Measurements from ENCODE around the gene SNRNP48. TPM values are rescaled to one million over a fixed set of nuclear protein-coding genes. Genes with fewer than 3 reads are reported as not detected.

Gene SNRNP48
- total RNA-seq, 1 donor from 2014 or later, result 9.7 TPM

- Mint-ChIP-seq H3K36me3 (ENCODE audit: low read depth) (no peaks in the 10 kb centered on the region), H3K4me3 (ENCODE audit: unreplicated experiment) (no peak overlapping the region), H3K27ac (ENCODE audit: unreplicated experiment) (no peak overlapping the region), H3K27me3 (ENCODE audit: low read depth) (peaks cover 3% of the 10 kb centered on the region), H3K4me1 (ENCODE audit: low read depth) (peaks cover 12% of the 10 kb centered on the region), H3K9me3 (ENCODE audit: low read depth) (no peaks in the 10 kb centered on the region)
- DNase-seq (ENCODE audit: low spot score), result no peak
- TF ChIP-seq CTCF (IDR thresholded peaks at IDR 0.05), result no peak
Observed at GRCh38 chr6:7650878-7651277, 60.9 kb downstream of the SNRNP48 start.

- TF ChIP-seq CTCF (IDR thresholded peaks at IDR 0.05), result no peak
- peaks cover 9% of the 10 kb centered on the region for H3K4me1 Mint-ChIP-seq (ENCODE audit: low read depth)
- no peak overlapping the region for H3K27ac Mint-ChIP-seq (ENCODE audit: unreplicated experiment)
- H3K27me3 Mint-ChIP-seq (ENCODE audit: low read depth), result peaks cover 7% of the 10 kb centered on the region
- DNase-seq (ENCODE audit: low spot score), result no peak
- H3K36me3 Mint-ChIP-seq (ENCODE audit: low read depth), result no peaks in the 10 kb centered on the region
- H3K4me3 Mint-ChIP-seq (ENCODE audit: unreplicated experiment), result no peak overlapping the region
- H3K9me3 Mint-ChIP-seq (ENCODE audit: low read depth), result no peaks in the 10 kb centered on the region
Observed at GRCh38 chr6:7652957-7653356, 63.0 kb downstream of the SNRNP48 start.

GRCh38 chr6:7656355-7656754 is 66.4 kb downstream of the SNRNP48 start:
- Mint-ChIP-seq H3K27me3 (ENCODE audit: low read depth) (peaks cover 13% of the 10 kb centered on the region), H3K9me3 (ENCODE audit: low read depth) (no peaks in the 10 kb centered on the region), H3K27ac (ENCODE audit: unreplicated experiment) (no peak overlapping the region), H3K36me3 (ENCODE audit: low read depth) (no peaks in the 10 kb centered on the region), H3K4me1 (ENCODE audit: low read depth) (no peaks in the 10 kb centered on the region), H3K4me3 (ENCODE audit: unreplicated experiment) (no peak overlapping the region)
- no peak for DNase-seq (ENCODE audit: low spot score)
- no peak for TF ChIP-seq CTCF (IDR thresholded peaks at IDR 0.05)

- DNase-seq (ENCODE audit: low spot score), result no peak
- no peak for TF ChIP-seq CTCF (IDR thresholded peaks at IDR 0.05)
- Mint-ChIP-seq H3K36me3 (ENCODE audit: low read depth) (no peaks in the 10 kb centered on the region), H3K4me3 (ENCODE audit: unreplicated experiment) (no peak overlapping the region), H3K9me3 (ENCODE audit: low read depth) (no peaks in the 10 kb centered on the region), H3K4me1 (ENCODE audit: low read depth) (peaks cover 5% of the 10 kb centered on the region), H3K27me3 (ENCODE audit: low read depth) (peaks cover 16% of the 10 kb centered on the region), H3K27ac (ENCODE audit: unreplicated experiment) (no peak overlapping the region)
Observed at GRCh38 chr6:7658543-7658942, 68.5 kb downstream of the SNRNP48 start.

GRCh38 chr6:7661364-7661763 is 71.4 kb downstream of the SNRNP48 start:
- Mint-ChIP-seq H3K4me3 (ENCODE audit: unreplicated experiment) (no peak overlapping the region), H3K27ac (ENCODE audit: unreplicated experiment) (no peak overlapping the region), H3K36me3 (ENCODE audit: low read depth) (no peaks in the 10 kb centered on the region), H3K4me1 (ENCODE audit: low read depth) (peaks cover 5% of the 10 kb centered on the region), H3K9me3 (ENCODE audit: low read depth) (no peaks in the 10 kb centered on the region), H3K27me3 (ENCODE audit: low read depth) (peaks cover 13% of the 10 kb centered on the region)
- no peak for TF ChIP-seq CTCF (IDR thresholded peaks at IDR 0.05)
- DNase-seq (ENCODE audit: low spot score), result no peak

Other genes with a start within 250 kb of the SNRNP48 start
- gene CAGE1, start 200.5 kb upstream of the SNRNP48 start, total RNA-seq, result not detected in 3 replicates
- gene RIOK1, start 200.4 kb upstream of the SNRNP48 start, total RNA-seq, result 13.7 to 24.5 TPM (median 14.4 TPM) in 3 replicates
- 464 to 589 TPM (median 471 TPM) in 3 replicates for gene DSP, start 48.5 kb upstream of the SNRNP48 start, total RNA-seq
- 0.49 to 0.50 TPM in 2 of 3 replicates, not detected in the other for gene BMP6, start 135.9 kb downstream of the SNRNP48 start, total RNA-seq